ENCODE data around the gene DNAJC7. TPM values are rescaled to one million over a fixed set of nuclear protein-coding genes. Genes with fewer than 3 reads are reported as not detected.

The DNAJC7 gene
- polyA plus RNA-seq, 1 donor, result 97.2 TPM

Other genes with a start within 250 kb of the DNAJC7 start
- 31.0 TPM for gene JUP, start 230.7 kb downstream of the DNAJC7 start, polyA plus RNA-seq (ENCODE audit: insufficient read length)
- 39.5 TPM for gene P3H4, start 205.5 kb downstream of the DNAJC7 start, polyA plus RNA-seq (ENCODE audit: insufficient read length)
- gene FKBP10, start 204.4 kb downstream of the DNAJC7 start, polyA plus RNA-seq (ENCODE audit: insufficient read length), result 114 TPM
- 34.6 TPM for gene NT5C3B, start 181.2 kb downstream of the DNAJC7 start, polyA plus RNA-seq (ENCODE audit: insufficient read length)
- gene KLHL10, start 179.6 kb downstream of the DNAJC7 start, polyA plus RNA-seq (ENCODE audit: insufficient read length), result 0.18 TPM
- 4.9 TPM for gene KLHL11, start 152.0 kb downstream of the DNAJC7 start, polyA plus RNA-seq (ENCODE audit: insufficient read length)
- gene ACLY, start 98.5 kb downstream of the DNAJC7 start, polyA plus RNA-seq (ENCODE audit: insufficient read length), result 44.4 TPM
- gene ODAD4, start 86.8 kb downstream of the DNAJC7 start, polyA plus RNA-seq (ENCODE audit: insufficient read length), result 0.80 TPM
- 40.1 TPM for gene CNP, start 50.6 kb downstream of the DNAJC7 start, polyA plus RNA-seq (ENCODE audit: insufficient read length)
- 47.9 TPM for gene NKIRAS2, start 2.7 kb upstream of the DNAJC7 start, polyA plus RNA-seq (ENCODE audit: insufficient read length)
- 1.2 TPM for gene C17orf113, start 33.2 kb upstream of the DNAJC7 start, polyA plus RNA-seq (ENCODE audit: insufficient read length)
- gene ZNF385C, start 81.0 kb upstream of the DNAJC7 start, polyA plus RNA-seq (ENCODE audit: insufficient read length), result 6.7 TPM
- gene DHX58, start 95.3 kb upstream of the DNAJC7 start, polyA plus RNA-seq (ENCODE audit: insufficient read length), result 5.8 TPM
- 45.9 TPM for gene KAT2A, start 103.9 kb upstream of the DNAJC7 start, polyA plus RNA-seq (ENCODE audit: insufficient read length)
- 0.25 TPM for gene HSPB9, start 105.4 kb upstream of the DNAJC7 start, polyA plus RNA-seq (ENCODE audit: insufficient read length)
- 60.0 TPM for gene RAB5C, start 137.6 kb upstream of the DNAJC7 start, polyA plus RNA-seq (ENCODE audit: insufficient read length)
- gene KCNH4, start 163.7 kb upstream of the DNAJC7 start, polyA plus RNA-seq (ENCODE audit: insufficient read length), result not detected
- gene HCRT, start 168.0 kb upstream of the DNAJC7 start, polyA plus RNA-seq (ENCODE audit: insufficient read length), result not detected
- 12.8 TPM for gene GHDC, start 177.1 kb upstream of the DNAJC7 start, polyA plus RNA-seq (ENCODE audit: insufficient read length)

Data from forelimb muscle (tissue), 1 donor.